NCI-H524 treated with DMSO at 0.1 percent for 48 hours (cell line): ENCODE measurements around the gene PRPF19.

Source experiments
- DNase-seq: peaks from one replicate; lab custom pipeline; 2025; lab: John Stamatoyannopoulos, UW

The PRPF19 gene

GRCh38 chr11:60937811-60938210, 31.4 kb upstream of the PRPF19 start:
- no peak for DNase-seq

- DNase-seq = no peak
Observed at GRCh38 chr11:60937144-60937527, 30.8 kb upstream of the PRPF19 start.

GRCh38 chr11:60936467-60937143, 30.2 kb upstream of the PRPF19 start:
- no peak for DNase-seq

- DNase-seq = no peak
Observed at GRCh38 chr11:60935676-60936442, 29.5 kb upstream of the PRPF19 start.

GRCh38 chr11:60934790-60935605, 28.6 kb upstream of the PRPF19 start:
- DNase-seq = no peak

GRCh38 chr11:60934124-60934789, 27.9 kb upstream of the PRPF19 start:
- DNase-seq = no peak

- DNase-seq = no peak
Observed at GRCh38 chr11:60933416-60934123, 27.2 kb upstream of the PRPF19 start.

GRCh38 chr11:60932605-60933356, 26.4 kb upstream of the PRPF19 start:
- no peak for DNase-seq

GRCh38 chr11:60931917-60932316, 25.5 kb upstream of the PRPF19 start:
- DNase-seq = no peak

GRCh38 chr11:60930394-60930793, 24.0 kb upstream of the PRPF19 start:
- DNase-seq = no peak

GRCh38 chr11:60929764-60930163, 23.4 kb upstream of the PRPF19 start:
- no peak for DNase-seq

- DNase-seq = no peak
Observed at GRCh38 chr11:60928563-60929001, 22.2 kb upstream of the PRPF19 start.

- DNase-seq = no peak
Observed at GRCh38 chr11:60927600-60927999, 21.2 kb upstream of the PRPF19 start.

GRCh38 chr11:60927061-60927592, 20.7 kb upstream of the PRPF19 start:
- no peak for DNase-seq

GRCh38 chr11:60926500-60926899, 20.1 kb upstream of the PRPF19 start:
- no peak for DNase-seq

- no peak for DNase-seq
Observed at GRCh38 chr11:60925868-60926267, 19.5 kb upstream of the PRPF19 start.

- DNase-seq = no peak
Observed at GRCh38 chr11:60924906-60925853, 18.8 kb upstream of the PRPF19 start.

- DNase-seq = peak; percentile 23
Observed at GRCh38 chr11:60924110-60924905, 17.9 kb upstream of the PRPF19 start, which contains the start of gene TMEM132A. TSS of gene TMEM132A (plus strand) at chr11:60924460. CDS start at chr11:60924634, 174 bp downstream.

GRCh38 chr11:60923800-60924109, 17.4 kb upstream of the PRPF19 start:
- no peak for DNase-seq
